ENCODE measurements around the gene SMG5. TPM values are rescaled to one million over a fixed set of nuclear protein-coding genes. Genes with fewer than 3 reads are reported as not detected.
A peak's percentile ranks its signal among the peaks of the same experiment; 100 is the strongest.

SMG5 gene
- total RNA-seq, 2 donors from 2014 or later, result 75.7 to 93.7 TPM

DNA sequence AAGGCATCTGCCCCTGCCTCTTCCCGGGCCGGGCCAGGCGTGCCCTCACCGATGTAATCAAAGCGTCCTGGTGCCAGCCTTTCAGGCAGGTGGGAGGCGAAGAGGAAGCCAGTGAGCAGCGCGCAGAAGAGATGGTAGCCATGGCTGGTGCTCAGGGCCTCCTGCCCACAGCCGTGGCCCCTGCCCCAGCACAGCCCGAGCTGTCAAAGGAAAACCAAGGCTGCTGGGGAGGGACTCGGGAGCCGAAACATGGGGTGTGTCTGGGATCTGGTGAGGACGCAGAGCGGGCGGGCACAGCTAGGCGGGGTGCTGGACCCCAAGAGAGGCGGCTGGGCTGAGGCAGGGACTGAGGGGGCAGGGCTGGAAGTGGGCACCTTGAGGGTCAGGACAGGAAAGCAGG is 37.9 kb downstream of the SMG5 start:
- no peak for ATAC-seq (replicated peaks)
- H3K36me3 Mint-ChIP-seq (ENCODE audit: low read depth), result peaks cover 12% of the 10 kb centered on the region
- no peaks in the 10 kb centered on the region for H3K27me3 Mint-ChIP-seq
- H3K4me3 Mint-ChIP-seq, result peak overlapping the region; percentile 83
- peaks cover 14% of the 10 kb centered on the region for H3K4me1 Mint-ChIP-seq
- H3K9me3 Mint-ChIP-seq, result no peaks in the 10 kb centered on the region
- H3K27ac Mint-ChIP-seq, result peak overlapping the region; percentile 84

- Mint-ChIP-seq H3K9me3 (no peaks in the 10 kb centered on the region), H3K4me1 (peaks cover 14% of the 10 kb centered on the region), H3K27ac (peak overlapping the region; percentile 39), H3K36me3 (ENCODE audit: low read depth) (peaks cover 17% of the 10 kb centered on the region), H3K4me3 (peak overlapping the region; percentile 83), H3K27me3 (no peaks in the 10 kb centered on the region)
- no peak for ATAC-seq (replicated peaks)
Observed at GRCh38 chr1:156244126-156244525, 38.5 kb downstream of the SMG5 start.

- H3K27ac Mint-ChIP-seq, result peak overlapping the region; percentile 39
- ATAC-seq (replicated peaks), result no peak
- H3K36me3 Mint-ChIP-seq (ENCODE audit: low read depth), result peaks cover 31% of the 10 kb centered on the region
- no peaks in the 10 kb centered on the region for H3K9me3 Mint-ChIP-seq
- no peaks in the 10 kb centered on the region for H3K27me3 Mint-ChIP-seq
- H3K4me3 Mint-ChIP-seq, result no peak overlapping the region
- H3K4me1 Mint-ChIP-seq, result peaks cover 14% of the 10 kb centered on the region
Observed at GRCh38 chr1:156242738-156243137, 39.9 kb downstream of the SMG5 start.

DNA sequence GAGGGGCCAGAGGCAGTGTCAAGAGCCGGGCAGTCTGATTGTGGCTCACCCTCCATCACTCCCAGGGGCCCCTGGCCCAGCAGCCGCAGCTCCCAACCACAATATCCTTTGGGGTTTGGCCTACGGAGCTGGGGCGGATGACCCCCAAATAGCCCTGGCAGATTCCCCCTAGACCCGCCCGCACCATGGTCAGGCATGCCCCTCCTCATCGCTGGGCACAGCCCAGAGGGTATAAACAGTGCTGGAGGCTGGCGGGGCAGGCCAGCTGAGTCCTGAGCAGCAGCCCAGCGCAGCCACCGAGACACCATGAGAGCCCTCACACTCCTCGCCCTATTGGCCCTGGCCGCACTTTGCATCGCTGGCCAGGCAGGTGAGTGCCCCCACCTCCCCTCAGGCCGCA is 40.7 kb downstream of the SMG5 start, which contains the start of gene BGLAP:
TSS of gene BGLAP (plus strand) at position 259 of the 400 bp plus-strand sequence. CDS start at position 307, 48 bp downstream.
- Mint-ChIP-seq H3K27me3 (no peaks in the 10 kb centered on the region), H3K9me3 (no peaks in the 10 kb centered on the region), H3K27ac (peak within 1 kb of the TSS; percentile 39), H3K4me3 (no peak within 1 kb of the TSS), H3K4me1 (peaks cover 14% of the 10 kb centered on the region), H3K36me3 (ENCODE audit: low read depth) (peaks cover 39% of the 10 kb centered on the region)
- no peak for ATAC-seq (replicated peaks)

DNA sequence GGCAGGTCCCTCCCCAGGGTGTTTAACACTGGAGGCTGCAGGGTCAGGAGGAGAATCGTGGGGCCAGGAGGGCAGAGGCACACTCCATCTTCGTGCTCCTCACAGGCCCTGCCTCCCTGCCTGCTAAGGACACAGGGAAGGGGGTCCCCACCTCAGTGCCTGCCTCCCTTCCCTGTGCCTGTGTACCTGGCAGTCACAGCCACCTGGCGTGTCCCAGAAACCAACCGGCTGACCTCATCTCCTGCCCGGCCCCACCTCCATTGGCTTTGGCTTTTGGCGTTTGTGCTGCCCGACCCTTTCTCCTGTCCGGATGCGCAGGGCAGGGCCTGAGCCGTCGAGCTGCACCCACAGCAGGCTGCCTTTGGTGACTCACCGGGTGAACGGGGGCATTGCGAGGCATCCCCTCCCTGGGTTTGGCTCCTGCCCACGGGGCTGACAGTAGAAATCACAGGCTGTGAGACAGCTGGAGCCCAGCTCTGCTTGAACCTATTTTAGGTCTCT is 41.3 kb downstream of the SMG5 start:
- Mint-ChIP-seq H3K4me3 (no peak overlapping the region), H3K27ac (peak overlapping the region; percentile 20), H3K9me3 (no peaks in the 10 kb centered on the region), H3K4me1 (peaks cover 14% of the 10 kb centered on the region), H3K27me3 (no peaks in the 10 kb centered on the region), H3K36me3 (ENCODE audit: low read depth) (peaks cover 45% of the 10 kb centered on the region)
- no peak for ATAC-seq (replicated peaks)

GRCh38 chr1:156238248-156238647 is 44.4 kb downstream of the SMG5 start:
- no peak overlapping the region for H3K27ac Mint-ChIP-seq
- no peak overlapping the region for H3K4me3 Mint-ChIP-seq
- ATAC-seq (replicated peaks), result no peak
- H3K27me3 Mint-ChIP-seq, result no peaks in the 10 kb centered on the region
- peaks cover 76% of the 10 kb centered on the region for H3K36me3 Mint-ChIP-seq (ENCODE audit: low read depth)
- no peaks in the 10 kb centered on the region for H3K9me3 Mint-ChIP-seq
- no peaks in the 10 kb centered on the region for H3K4me1 Mint-ChIP-seq

GRCh38 chr1:156236164-156236563 is 46.5 kb downstream of the SMG5 start:
- no peak overlapping the region for H3K27ac Mint-ChIP-seq
- no peaks in the 10 kb centered on the region for H3K27me3 Mint-ChIP-seq
- H3K36me3 Mint-ChIP-seq (ENCODE audit: low read depth), result peaks cover 77% of the 10 kb centered on the region
- H3K4me1 Mint-ChIP-seq, result no peaks in the 10 kb centered on the region
- H3K9me3 Mint-ChIP-seq, result no peaks in the 10 kb centered on the region
- ATAC-seq (replicated peaks), result no peak
- H3K4me3 Mint-ChIP-seq, result no peak overlapping the region

- no peaks in the 10 kb centered on the region for H3K27me3 Mint-ChIP-seq
- no peak overlapping the region for H3K27ac Mint-ChIP-seq
- ATAC-seq (replicated peaks), result no peak
- H3K9me3 Mint-ChIP-seq, result no peaks in the 10 kb centered on the region
- H3K36me3 Mint-ChIP-seq (ENCODE audit: low read depth), result peaks cover 75% of the 10 kb centered on the region
- no peaks in the 10 kb centered on the region for H3K4me1 Mint-ChIP-seq
- H3K4me3 Mint-ChIP-seq, result no peak overlapping the region
Observed at GRCh38 chr1:156233426-156234127, 49.0 kb downstream of the SMG5 start.

DNA sequence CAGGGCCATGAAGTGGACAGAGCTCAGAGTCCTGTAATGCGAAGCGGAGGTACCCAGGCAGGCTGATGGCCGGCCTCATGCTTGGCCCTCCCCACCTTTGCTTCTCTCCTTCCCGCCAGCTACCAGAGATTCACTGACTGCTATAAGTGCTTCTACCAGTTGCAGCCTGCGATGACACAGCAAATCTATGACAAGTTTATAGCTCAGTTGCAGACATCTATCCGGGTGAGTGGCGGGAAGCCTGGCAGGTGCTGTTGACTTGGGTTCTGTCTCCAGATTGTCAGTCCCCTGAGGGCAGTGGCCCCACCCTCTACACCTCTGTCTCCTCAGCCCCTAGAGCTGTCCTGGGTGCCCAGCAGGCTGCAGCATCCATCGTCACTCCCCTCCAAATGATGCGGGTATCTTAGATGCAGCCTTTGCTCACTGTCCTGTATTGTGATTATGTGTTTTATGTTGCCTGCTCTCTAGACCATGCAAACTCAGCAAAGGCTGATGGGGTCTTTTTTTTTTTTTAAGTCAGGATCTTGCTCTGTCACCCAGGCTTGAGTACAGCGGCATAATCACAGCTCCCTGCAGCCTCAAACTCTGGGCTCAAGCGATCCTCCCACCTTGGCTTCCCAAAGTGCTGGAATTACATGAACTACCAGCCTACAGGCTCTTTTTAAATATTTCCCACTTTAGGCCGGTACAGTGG is 50.3 kb downstream of the SMG5 start:
- ATAC-seq (replicated peaks), result no peak
- peaks cover 72% of the 10 kb centered on the region for H3K36me3 Mint-ChIP-seq (ENCODE audit: low read depth)
- H3K27ac Mint-ChIP-seq, result no peak overlapping the region
- no peaks in the 10 kb centered on the region for H3K27me3 Mint-ChIP-seq
- no peaks in the 10 kb centered on the region for H3K4me1 Mint-ChIP-seq
- H3K4me3 Mint-ChIP-seq, result no peak overlapping the region
- no peaks in the 10 kb centered on the region for H3K9me3 Mint-ChIP-seq

- H3K9me3 Mint-ChIP-seq, result no peaks in the 10 kb centered on the region
- no peaks in the 10 kb centered on the region for H3K27me3 Mint-ChIP-seq
- no peak for ATAC-seq (replicated peaks)
- peaks cover 8% of the 10 kb centered on the region for H3K4me1 Mint-ChIP-seq
- H3K4me3 Mint-ChIP-seq, result no peak overlapping the region
- H3K36me3 Mint-ChIP-seq (ENCODE audit: low read depth), result peaks cover 68% of the 10 kb centered on the region
- H3K27ac Mint-ChIP-seq, result no peak overlapping the region
Observed at GRCh38 chr1:156230473-156230837, 52.2 kb downstream of the SMG5 start.

GRCh38 chr1:156229809-156230472 is 52.7 kb downstream of the SMG5 start:
- no peak for ATAC-seq (replicated peaks)
- H3K27ac Mint-ChIP-seq, result no peak overlapping the region
- peaks cover 12% of the 10 kb centered on the region for H3K4me1 Mint-ChIP-seq
- H3K36me3 Mint-ChIP-seq (ENCODE audit: low read depth), result peaks cover 67% of the 10 kb centered on the region
- no peaks in the 10 kb centered on the region for H3K27me3 Mint-ChIP-seq
- no peaks in the 10 kb centered on the region for H3K9me3 Mint-ChIP-seq
- no peak overlapping the region for H3K4me3 Mint-ChIP-seq

- Mint-ChIP-seq H3K4me3 (no peak overlapping the region), H3K9me3 (no peaks in the 10 kb centered on the region), H3K27me3 (no peaks in the 10 kb centered on the region), H3K4me1 (peaks cover 15% of the 10 kb centered on the region), H3K27ac (peak overlapping the region; percentile 25), H3K36me3 (ENCODE audit: low read depth) (peaks cover 62% of the 10 kb centered on the region)
- ATAC-seq (replicated peaks), result no peak
Observed at GRCh38 chr1:156228501-156228900, 54.1 kb downstream of the SMG5 start.

DNA sequence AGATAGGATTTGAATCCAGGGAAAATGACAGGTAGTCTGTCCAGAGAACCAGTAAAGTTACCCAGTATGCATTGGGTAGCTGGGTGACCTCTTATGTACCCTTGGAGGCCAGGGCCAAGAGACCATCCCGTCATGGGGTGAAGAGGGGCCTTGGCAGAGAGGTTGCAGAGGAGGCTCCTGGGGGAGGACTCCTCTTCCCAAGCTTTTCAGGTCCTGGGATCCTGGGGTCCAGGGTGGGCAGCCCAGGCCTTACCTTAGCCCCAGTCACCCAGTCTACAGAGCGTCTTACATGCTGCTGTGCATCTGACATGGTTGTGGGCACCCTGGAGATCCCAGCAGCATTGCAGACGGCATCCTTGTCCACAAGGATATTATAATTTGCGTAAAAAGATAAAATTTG is 55.8 kb downstream of the SMG5 start:
- Mint-ChIP-seq H3K4me3 (peak overlapping the region; percentile 50), H3K4me1 (peaks cover 32% of the 10 kb centered on the region), H3K27me3 (no peaks in the 10 kb centered on the region), H3K9me3 (no peaks in the 10 kb centered on the region), H3K36me3 (ENCODE audit: low read depth) (peaks cover 75% of the 10 kb centered on the region), H3K27ac (peak overlapping the region; percentile 79)
- no peak for ATAC-seq (replicated peaks)

GRCh38 chr1:156226116-156226538 is 56.5 kb downstream of the SMG5 start:
- no peaks in the 10 kb centered on the region for H3K27me3 Mint-ChIP-seq
- peak overlapping the region; percentile 79 for H3K27ac Mint-ChIP-seq
- H3K4me1 Mint-ChIP-seq, result peaks cover 39% of the 10 kb centered on the region
- H3K36me3 Mint-ChIP-seq (ENCODE audit: low read depth), result peaks cover 81% of the 10 kb centered on the region
- H3K4me3 Mint-ChIP-seq, result peak overlapping the region; percentile 50
- no peaks in the 10 kb centered on the region for H3K9me3 Mint-ChIP-seq
- peak; percentile 22 for ATAC-seq (replicated peaks)

DNA sequence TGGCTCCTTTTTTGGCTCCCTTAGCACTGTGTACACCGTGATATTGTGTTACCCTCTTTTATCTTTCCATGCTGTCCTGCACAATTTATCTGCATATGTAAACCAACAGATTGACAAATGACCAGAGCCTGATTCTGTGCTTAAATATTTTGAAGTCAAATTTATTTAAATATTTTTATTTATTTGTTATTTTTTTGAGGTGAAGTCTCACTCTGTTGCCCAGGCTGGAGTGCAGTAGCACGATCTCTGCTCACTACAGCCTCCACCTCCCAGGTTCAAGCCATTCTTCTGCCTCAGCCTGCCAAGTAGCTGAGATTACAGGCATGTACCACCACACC is 57.0 kb downstream of the SMG5 start:
- no peaks in the 10 kb centered on the region for H3K27me3 Mint-ChIP-seq
- peaks cover 43% of the 10 kb centered on the region for H3K4me1 Mint-ChIP-seq
- H3K36me3 Mint-ChIP-seq (ENCODE audit: low read depth), result peaks cover 86% of the 10 kb centered on the region
- no peak for ATAC-seq (replicated peaks)
- no peaks in the 10 kb centered on the region for H3K9me3 Mint-ChIP-seq
- peak overlapping the region; percentile 65 for H3K27ac Mint-ChIP-seq
- peak overlapping the region; percentile 50 for H3K4me3 Mint-ChIP-seq

Measured in activated T-helper 17 cell treated with anti-CD3 and anti-CD28 coated beads, Interleukin-2, amount 50 U/mL, for 72 hours (primary cell).